ENCODE measurements around the gene SALL4. TPM values are rescaled to one million over a fixed set of nuclear protein-coding genes. Genes with fewer than 3 reads are reported as not detected.

The SALL4 gene
- total RNA-seq, 1 experiment from 2014 or later: 0.49 TPM

DNA sequence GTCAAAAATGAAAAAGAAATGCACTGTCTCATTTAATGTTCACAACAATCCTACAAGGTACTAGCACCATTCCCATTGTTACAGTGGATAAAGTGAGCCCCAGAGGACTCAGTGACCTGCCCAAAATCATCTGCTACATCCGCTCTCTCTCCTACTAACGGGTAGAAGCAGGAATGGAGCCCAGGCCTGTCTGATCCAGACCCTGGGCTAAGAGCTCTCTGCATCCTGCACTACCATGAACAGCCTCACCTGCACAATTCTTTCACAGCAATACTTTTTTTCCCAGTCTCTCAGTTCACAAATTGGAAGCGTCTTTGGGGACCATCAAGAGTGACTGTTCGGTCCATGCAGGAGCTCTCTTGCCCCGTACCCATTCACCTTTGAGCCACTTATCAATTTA lies 65.4 kb downstream of the SALL4 start:
- Mint-ChIP-seq H3K9me3 (ENCODE audit: unreplicated experiment) (no peaks in the 10 kb centered on the region), H3K27ac (ENCODE audit: low read depth, unreplicated experiment) (no peak overlapping the region), H3K4me1 (ENCODE audit: insufficient read depth, unreplicated experiment) (peaks cover 5% of the 10 kb centered on the region), H3K4me3 (ENCODE audit: unreplicated experiment) (no peak overlapping the region), H3K36me3 (ENCODE audit: insufficient read depth, unreplicated experiment) (no peaks in the 10 kb centered on the region), H3K27me3 (ENCODE audit: insufficient read depth, unreplicated experiment) (no peaks in the 10 kb centered on the region)
- TF ChIP-seq, protein P1, sequence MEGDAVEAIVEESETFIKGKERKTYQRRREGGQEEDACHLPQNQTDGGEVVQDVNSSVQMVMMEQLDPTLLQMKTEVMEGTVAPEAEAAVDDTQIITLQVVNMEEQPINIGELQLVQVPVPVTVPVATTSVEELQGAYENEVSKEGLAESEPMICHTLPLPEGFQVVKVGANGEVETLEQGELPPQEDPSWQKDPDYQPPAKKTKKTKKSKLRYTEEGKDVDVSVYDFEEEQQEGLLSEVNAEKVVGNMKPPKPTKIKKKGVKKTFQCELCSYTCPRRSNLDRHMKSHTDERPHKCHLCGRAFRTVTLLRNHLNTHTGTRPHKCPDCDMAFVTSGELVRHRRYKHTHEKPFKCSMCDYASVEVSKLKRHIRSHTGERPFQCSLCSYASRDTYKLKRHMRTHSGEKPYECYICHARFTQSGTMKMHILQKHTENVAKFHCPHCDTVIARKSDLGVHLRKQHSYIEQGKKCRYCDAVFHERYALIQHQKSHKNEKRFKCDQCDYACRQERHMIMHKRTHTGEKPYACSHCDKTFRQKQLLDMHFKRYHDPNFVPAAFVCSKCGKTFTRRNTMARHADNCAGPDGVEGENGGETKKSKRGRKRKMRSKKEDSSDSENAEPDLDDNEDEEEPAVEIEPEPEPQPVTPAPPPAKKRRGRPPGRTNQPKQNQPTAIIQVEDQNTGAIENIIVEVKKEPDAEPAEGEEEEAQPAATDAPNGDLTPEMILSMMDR (IDR thresholded peaks at IDR 0.05; ENCODE audit: unreplicated experiment): no peak
- POLR2A ChIA-PET: interaction anchor here (0.7 kb wide), 1 partner anchor 155 kb away, joined by 3 read pairs; no protein-coding TSS in a partner anchor
- DNase-seq (ENCODE audit: unreplicated experiment): no peak
- intact Hi-C loops (cut with micrococcal nuclease): no loop called here
- CTCF ChIA-PET: interaction anchor here (0.9 kb wide), 1 partner anchor 346 kb away, joined by 6 read pairs; no protein-coding TSS in a partner anchor
- BruUV-seq (replicated peaks): no TSS peak

GRCh38 chr20:51735728-51736600 lies 66.4 kb downstream of the SALL4 start:
- TF ChIP-seq, protein P1 (IDR thresholded peaks at IDR 0.05; ENCODE audit: unreplicated experiment): no peak
- Mint-ChIP-seq H3K4me3 (ENCODE audit: unreplicated experiment) (no peak overlapping the region), H3K27me3 (ENCODE audit: insufficient read depth, unreplicated experiment) (no peaks in the 10 kb centered on the region), H3K9me3 (ENCODE audit: unreplicated experiment) (no peaks in the 10 kb centered on the region), H3K27ac (ENCODE audit: low read depth, unreplicated experiment) (no peak overlapping the region), H3K4me1 (ENCODE audit: insufficient read depth, unreplicated experiment) (peaks cover 5% of the 10 kb centered on the region), H3K36me3 (ENCODE audit: insufficient read depth, unreplicated experiment) (no peaks in the 10 kb centered on the region)
- ChIA-PET POLR2A (interaction anchor here (0.7 kb wide), 1 partner anchor 156 kb away, joined by 3 read pairs; no protein-coding TSS in a partner anchor), CTCF (interaction anchor here (0.9 to 2.0 kb wide), 4 partner anchors 35 to 755 kb away, joined by 5 to 6 read pairs (median 5); no protein-coding TSS in a partner anchor)
- intact Hi-C loops (cut with micrococcal nuclease): no loop called here
- BruUV-seq (replicated peaks): no TSS peak
- no peak for DNase-seq (ENCODE audit: unreplicated experiment)

- no peaks in the 10 kb centered on the region for H3K36me3 Mint-ChIP-seq (ENCODE audit: insufficient read depth, unreplicated experiment)
- H3K4me3 Mint-ChIP-seq (ENCODE audit: unreplicated experiment): no peak overlapping the region
- no peaks in the 10 kb centered on the region for H3K9me3 Mint-ChIP-seq (ENCODE audit: unreplicated experiment)
- no peak overlapping the region for H3K27ac Mint-ChIP-seq (ENCODE audit: low read depth, unreplicated experiment)
- no peaks in the 10 kb centered on the region for H3K27me3 Mint-ChIP-seq (ENCODE audit: insufficient read depth, unreplicated experiment)
- intact Hi-C loops (cut with micrococcal nuclease): no loop called here
- H3K4me1 Mint-ChIP-seq (ENCODE audit: insufficient read depth, unreplicated experiment): peaks cover 5% of the 10 kb centered on the region
- ChIA-PET POLR2A (no interaction called here), CTCF (interaction anchor here (1.0 to 2.0 kb wide), 3 partner anchors 34 to 754 kb away, joined by 5 read pairs; no protein-coding TSS in a partner anchor)
- BruUV-seq (replicated peaks): no TSS peak
- no peak for DNase-seq (ENCODE audit: unreplicated experiment)
- TF ChIP-seq, protein P1 (IDR thresholded peaks at IDR 0.05; ENCODE audit: unreplicated experiment): no peak
Measured at GRCh38 chr20:51734876-51735720, 67.2 kb downstream of the SALL4 start.

- H3K27ac Mint-ChIP-seq (ENCODE audit: low read depth, unreplicated experiment): no peak overlapping the region
- CTCF ChIA-PET: interaction anchor here (0.6 to 0.9 kb wide), 2 partner anchors 32 to 808 kb away, joined by 6 read pairs; no protein-coding TSS in a partner anchor
- no peaks in the 10 kb centered on the region for H3K9me3 Mint-ChIP-seq (ENCODE audit: unreplicated experiment)
- TF ChIP-seq, protein P1 (IDR thresholded peaks at IDR 0.05; ENCODE audit: unreplicated experiment): no peak
- H3K4me1 Mint-ChIP-seq (ENCODE audit: insufficient read depth, unreplicated experiment): peaks cover 5% of the 10 kb centered on the region
- BruUV-seq (replicated peaks): no TSS peak
- intact Hi-C loops (cut with micrococcal nuclease): no loop called here
- no peak overlapping the region for H3K4me3 Mint-ChIP-seq (ENCODE audit: unreplicated experiment)
- peaks cover under 1% of the 10 kb centered on the region for H3K36me3 Mint-ChIP-seq (ENCODE audit: insufficient read depth, unreplicated experiment)
- POLR2A ChIA-PET: no interaction called here
- H3K27me3 Mint-ChIP-seq (ENCODE audit: insufficient read depth, unreplicated experiment): no peaks in the 10 kb centered on the region
- DNase-seq (ENCODE audit: unreplicated experiment): no peak
Measured at GRCh38 chr20:51733070-51733469, 69.3 kb downstream of the SALL4 start.
